Activated CD8-positive, alpha-beta T cell treated with anti-CD3 and anti-CD28 coated beads for 36 hours (primary cell): Measurements from ENCODE around the gene VPS4B. TPM values are rescaled to one million over a fixed set of nuclear protein-coding genes. Genes with fewer than 3 reads are reported as not detected.

Source experiments
- ATAC-seq: fragments of 200-7000 bp; cut with Tn5 transposase; one replicate; pipeline ENCODE4 v1.10.0; 2021; ENCODE audit warnings: mild to moderate bottlenecking, moderate library complexity
- CTCF ChIA-PET: fragments of 350-600 bp; sonication (Branson Sonifier 250); formaldehyde crosslinking; loops from one replicate; lab custom pipeline; 2021; ENCODE audit warnings: antibody characterized with exemption; lab: Charles Lee
- POLR2A ChIA-PET: fragments of 350-600 bp; sonication (Branson Sonifier 250); formaldehyde crosslinking; loops from one replicate; lab custom pipeline; 2021; ENCODE audit warnings: antibody characterized with exemption; lab: Charles Lee
- DNase-seq: peaks from one replicate; pipeline ENCODE4 v3.0.0-alpha.2; 2020
- H3K27ac Mint-ChIP-seq: one replicate; pipeline ENCODE4 v1.8.0; 2021; ENCODE audit warnings: mild to moderate bottlenecking, mixed read lengths
- H3K27me3 Mint-ChIP-seq: one replicate; pipeline ENCODE4 v1.8.0; 2021; ENCODE audit warnings: mixed read lengths
- H3K36me3 Mint-ChIP-seq: one replicate; pipeline ENCODE4 v1.8.0; 2021; ENCODE audit warnings: low read depth, mixed read lengths
- H3K4me1 Mint-ChIP-seq: one replicate; pipeline ENCODE4 v1.8.0; 2021; ENCODE audit warnings: low read depth, mixed read lengths
- H3K4me3 Mint-ChIP-seq: one replicate; pipeline ENCODE4 v1.8.0; 2021; ENCODE audit warnings: mild to moderate bottlenecking, moderate library complexity, mixed read lengths
- H3K9me3 Mint-ChIP-seq: one replicate; pipeline ENCODE4 v1.8.0; 2021; ENCODE audit warnings: mixed read lengths
- intact Hi-C: fragments of 100-400 bp; cut with micrococcal nuclease; formaldehyde crosslinking; loops from one replicate; pipeline ENCODE4 v1.10.0; 2022
- total RNA-seq, 2 experiments: library from RNA; stranded (reverse); gene quantifications; one replicate each; pipeline ENCODE4 v1.2.3, GENCODE V29; 2021
- TF ChIP-seq, protein P1 (sequence below): fragments of 200-600 bp; IDR thresholded peaks from one replicate; pipeline ENCODE4 v1.8.0; 2022; ENCODE audit warnings: antibody characterized with exemption, mild to moderate bottlenecking

Gene VPS4B
- total RNA-seq: 10 to 100 TPM; 34.8 to 35.9 TPM

GRCh38 chr18:63422087-63422863 is at the start of gene VPS4B:
VPS4B (minus strand) TSS chr18:63422476; CDS start chr18:63422259, 217 bp downstream.
- peaks cover 25% of the 10 kb centered on the region for H3K4me1 Mint-ChIP-seq
- TF ChIP-seq, protein P1, sequence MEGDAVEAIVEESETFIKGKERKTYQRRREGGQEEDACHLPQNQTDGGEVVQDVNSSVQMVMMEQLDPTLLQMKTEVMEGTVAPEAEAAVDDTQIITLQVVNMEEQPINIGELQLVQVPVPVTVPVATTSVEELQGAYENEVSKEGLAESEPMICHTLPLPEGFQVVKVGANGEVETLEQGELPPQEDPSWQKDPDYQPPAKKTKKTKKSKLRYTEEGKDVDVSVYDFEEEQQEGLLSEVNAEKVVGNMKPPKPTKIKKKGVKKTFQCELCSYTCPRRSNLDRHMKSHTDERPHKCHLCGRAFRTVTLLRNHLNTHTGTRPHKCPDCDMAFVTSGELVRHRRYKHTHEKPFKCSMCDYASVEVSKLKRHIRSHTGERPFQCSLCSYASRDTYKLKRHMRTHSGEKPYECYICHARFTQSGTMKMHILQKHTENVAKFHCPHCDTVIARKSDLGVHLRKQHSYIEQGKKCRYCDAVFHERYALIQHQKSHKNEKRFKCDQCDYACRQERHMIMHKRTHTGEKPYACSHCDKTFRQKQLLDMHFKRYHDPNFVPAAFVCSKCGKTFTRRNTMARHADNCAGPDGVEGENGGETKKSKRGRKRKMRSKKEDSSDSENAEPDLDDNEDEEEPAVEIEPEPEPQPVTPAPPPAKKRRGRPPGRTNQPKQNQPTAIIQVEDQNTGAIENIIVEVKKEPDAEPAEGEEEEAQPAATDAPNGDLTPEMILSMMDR: no peak
- POLR2A ChIA-PET: interaction anchor here (0.9 to 3.1 kb wide), 6 partner anchors 12 to 260 kb away, joined by 3 to 17 read pairs (median 5); partner anchors contain the start of gene KDSR
- H3K9me3 Mint-ChIP-seq: no peaks in the 10 kb centered on the region
- peaks cover 18% of the 10 kb centered on the region for H3K36me3 Mint-ChIP-seq
- H3K27ac Mint-ChIP-seq: peak within 1 kb of the TSS; percentile 99
- peak within 1 kb of the TSS; percentile 96 for H3K4me3 Mint-ChIP-seq
- DNase-seq (peak; percentile 100), ATAC-seq (peak; percentile 96)
- no peaks in the 10 kb centered on the region for H3K27me3 Mint-ChIP-seq
- CTCF ChIA-PET: interaction anchor here (1.0 to 9.3 kb wide), 5 partner anchors 11 to 236 kb away, joined by 3 to 59 read pairs (median 7); partner anchors contain the start of gene KDSR
- intact Hi-C loops: loop anchor here (5.0 to 10.0 kb wide), 2 partner anchors 55 to 207 kb away; partner anchors contain the start of gene KDSR

DNA sequence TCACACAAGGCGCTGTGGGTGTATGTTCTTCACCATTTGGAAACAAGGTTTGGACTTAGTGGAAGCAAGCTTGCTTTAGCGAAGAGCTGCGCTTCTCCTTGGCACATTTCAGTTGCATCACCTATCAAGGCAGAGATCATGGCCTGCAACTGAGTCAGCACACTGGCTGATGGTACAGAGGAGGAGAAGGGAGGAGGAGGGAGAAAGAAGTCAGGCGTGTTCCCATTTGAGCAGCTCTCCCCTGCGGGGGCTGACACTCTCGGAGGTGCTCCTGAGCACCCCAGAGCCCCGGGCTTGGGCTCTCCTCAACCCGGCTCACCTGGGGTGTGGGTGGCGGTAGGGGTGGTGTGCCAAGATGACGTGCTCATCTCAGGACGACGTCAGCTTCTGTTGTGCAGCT is 48.5 kb upstream of the VPS4B start:
- H3K27me3 Mint-ChIP-seq: no peaks in the 10 kb centered on the region
- TF ChIP-seq, protein P1: no peak
- DNase-seq (no peak), ATAC-seq (no peak)
- no peak overlapping the region for H3K4me3 Mint-ChIP-seq
- ChIA-PET CTCF (no interaction called here), POLR2A (no interaction called here)
- H3K4me1 Mint-ChIP-seq: no peaks in the 10 kb centered on the region
- H3K9me3 Mint-ChIP-seq: no peaks in the 10 kb centered on the region
- H3K27ac Mint-ChIP-seq: no peak overlapping the region
- intact Hi-C loops: no loop called here
- H3K36me3 Mint-ChIP-seq: no peaks in the 10 kb centered on the region

- ATAC-seq (no peak), DNase-seq (no peak)
- Mint-ChIP-seq H3K9me3 (no peaks in the 10 kb centered on the region), H3K27ac (no peak overlapping the region), H3K36me3 (no peaks in the 10 kb centered on the region), H3K27me3 (peaks cover 3% of the 10 kb centered on the region), H3K4me1 (no peaks in the 10 kb centered on the region), H3K4me3 (no peak overlapping the region)
- ChIA-PET POLR2A (no interaction called here), CTCF (interaction anchor here (1.0 kb wide), 1 partner anchor 9 kb away, joined by 3 read pairs; the partner anchor contains the start of gene SERPINB5)
- intact Hi-C loops: no loop called here
- TF ChIP-seq, protein P1: no peak
Measured at GRCh38 chr18:63468575-63468974, 46.3 kb upstream of the VPS4B start.

- ChIA-PET POLR2A (interaction anchor here (0.8 kb wide), 1 partner anchor 43 kb away, joined by 3 read pairs; no protein-coding TSS in a partner anchor), CTCF (interaction anchor here (1.0 kb wide), 1 partner anchor 10 kb away, joined by 3 read pairs; the partner anchor contains the start of gene SERPINB5)
- H3K9me3 Mint-ChIP-seq: no peaks in the 10 kb centered on the region
- no peak overlapping the region for H3K27ac Mint-ChIP-seq
- TF ChIP-seq, protein P1: no peak
- H3K4me3 Mint-ChIP-seq: no peak overlapping the region
- H3K36me3 Mint-ChIP-seq: no peaks in the 10 kb centered on the region
- intact Hi-C loops: no loop called here
- no peaks in the 10 kb centered on the region for H3K4me1 Mint-ChIP-seq
- ATAC-seq (no peak), DNase-seq (no peak)
- H3K27me3 Mint-ChIP-seq: peaks cover 5% of the 10 kb centered on the region
Measured at GRCh38 chr18:63467699-63468098, 45.4 kb upstream of the VPS4B start.

GRCh38 chr18:63465059-63465458 is 42.8 kb upstream of the VPS4B start:
- H3K27ac Mint-ChIP-seq: no peak overlapping the region
- ATAC-seq: peak; percentile 34
- H3K4me3 Mint-ChIP-seq: no peak overlapping the region

More at GRCh38 chr18:63465059-63465458, 42.8 kb upstream of the VPS4B start:
- TF ChIP-seq, protein P1: no peak
- POLR2A ChIA-PET: no interaction called here
- CTCF ChIA-PET: interaction anchor here (1.3 kb wide), 1 partner anchor 41 kb away, joined by 5 read pairs; no protein-coding TSS in a partner anchor
- intact Hi-C loops: no loop called here
- H3K4me1 Mint-ChIP-seq: no peaks in the 10 kb centered on the region
- H3K27me3 Mint-ChIP-seq: peaks cover 12% of the 10 kb centered on the region
- H3K36me3 Mint-ChIP-seq: no peaks in the 10 kb centered on the region
- no peaks in the 10 kb centered on the region for H3K9me3 Mint-ChIP-seq
- peak; percentile 7 for DNase-seq
